ENCODE results near the gene LILRB3.

DNA sequence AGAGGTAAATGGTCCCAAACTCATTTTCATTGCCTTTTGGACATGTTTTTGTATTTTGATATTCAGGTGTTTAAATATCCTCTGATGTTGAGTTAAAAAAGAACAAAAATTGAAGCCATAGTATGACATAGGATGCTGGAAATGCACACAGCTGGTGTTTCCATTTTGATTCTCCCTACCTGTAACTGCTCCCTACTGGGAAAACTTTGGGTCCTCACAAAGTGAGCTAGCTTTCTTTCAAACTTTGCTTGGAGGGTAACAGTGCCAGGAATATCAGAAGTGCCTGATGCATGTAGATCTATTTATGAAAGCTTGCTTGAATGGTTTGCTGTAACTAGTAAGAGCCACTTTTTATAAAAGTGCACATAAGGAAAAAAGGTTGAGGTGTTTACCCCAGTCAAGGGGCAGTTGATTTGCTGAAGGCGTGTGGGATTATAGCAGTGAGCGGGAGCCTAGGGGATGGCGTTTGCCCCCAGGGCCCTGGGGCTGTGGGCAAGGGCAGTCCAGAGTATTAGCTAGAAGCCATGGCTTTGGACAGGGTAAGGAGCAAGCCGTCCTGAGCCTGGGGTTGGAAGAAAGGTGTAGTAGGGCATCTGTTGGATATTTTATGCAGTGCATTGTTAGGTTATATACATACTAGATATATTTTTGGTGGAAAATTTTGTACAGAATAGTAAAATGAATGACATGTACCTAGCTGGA lies 17.9 kb downstream of the LILRB3 start:
- TF ChIP-seq POLR2AphosphoS5 (IDR thresholded peaks at IDR 0.05; ENCODE audit: low read depth) (0 out of 2 replicates have a peak, but pooled peaks have one; percentile 17), EZH2 (IDR thresholded peaks at IDR 0.05; ENCODE audit: low read depth, unreplicated experiment) (no peak), CTCF (conservative IDR thresholded peaks at IDR 0.05; ENCODE audit: low read depth in 2 of 2) (no peak), CREB1 (CRISPR knock-in tag; IDR thresholded peaks at IDR 0.05; ENCODE audit: low read depth) (no peak), REST (IDR thresholded peaks at IDR 0.05; ENCODE audit: unreplicated experiment) (no peak), ZNF331 (CRISPR knock-in tag; IDR thresholded peaks at IDR 0.05; ENCODE audit: low read depth) (no peak), JUNB (IDR thresholded peaks at IDR 0.05; ENCODE audit: unreplicated experiment) (no peak), EZH2phosphoT487 (IDR thresholded peaks at IDR 0.05; ENCODE audit: unreplicated experiment) (no peak), STAT1 (IDR thresholded peaks at IDR 0.05; ENCODE audit: unreplicated experiment) (no peak), ZNF462 (CRISPR knock-in tag; IDR thresholded peaks at IDR 0.05) (no peak), NANOG (IDR thresholded peaks at IDR 0.05; ENCODE audit: borderline replicate concordance) (no peak), ETS1 (IDR thresholded peaks at IDR 0.05) (no peak)

Measured in GM23338 (cell line).